Parathyroid adenoma (tissue), 2 donors: Measurements from ENCODE around the gene ARID5A.

Experiments used
- H2AFZ ChIP-seq: fragments of 300-600 bp; sonication (generic); one replicate; pipeline ENCODE4 v1.7.0; 2017; ENCODE audit warnings: antibody characterized with exemption, mild to moderate bottlenecking
- H3K27ac ChIP-seq: fragments of 300-600 bp; sonication (generic); one replicate; pipeline ENCODE4 v1.7.0; 2017
- H3K27me3 ChIP-seq: fragments of 300-600 bp; sonication (generic); one replicate; pipeline ENCODE4 v1.7.0; 2017; ENCODE audit warnings: low read length; ENCODE audit not compliant: control insufficient read depth, insufficient read depth
- H3K36me3 ChIP-seq: fragments of 300-600 bp; sonication (generic); one replicate; pipeline ENCODE4 v1.7.0; 2017; ENCODE audit warnings: low read length; ENCODE audit not compliant: control insufficient read depth, insufficient read depth
- H3K4me1 ChIP-seq: fragments of 300-600 bp; sonication (generic); one replicate; pipeline ENCODE4 v1.7.0; 2017; ENCODE audit warnings: control low read depth
- H3K4me2 ChIP-seq: fragments of 300-600 bp; sonication (generic); one replicate; pipeline ENCODE4 v1.7.0; 2017; ENCODE audit warnings: low read length
- H3K4me3 ChIP-seq: fragments of 300-600 bp; sonication (generic); one replicate; pipeline ENCODE4 v1.7.0; 2017; ENCODE audit warnings: low read depth, low read length
- H3K79me2 ChIP-seq: fragments of 300-600 bp; sonication (generic); one replicate; pipeline ENCODE4 v1.7.0; 2017; ENCODE audit warnings: control low read depth
- H3K9ac ChIP-seq: fragments of 300-600 bp; sonication (generic); one replicate; pipeline ENCODE4 v1.7.0; 2017; ENCODE audit warnings: mild to moderate bottlenecking
- H3K9me3 ChIP-seq: fragments of 300-600 bp; sonication (generic); one replicate; pipeline ENCODE4 v1.7.0; 2017; ENCODE audit warnings: low read length; ENCODE audit not compliant: control insufficient read depth
- CTCF ChIP-seq: fragments of 300-600 bp; sonication (generic); IDR thresholded peaks from one replicate; pipeline ENCODE4 v1.7.0; 2017; ENCODE audit warnings: antibody characterized with exemption, mild to moderate bottlenecking
- donor health status: primary hyperparathyroidism.

Gene ARID5A

GRCh38 chr2:96509847-96510230 lies 26.7 kb upstream of the ARID5A start:
- no peaks in the 10 kb centered on the region for H3K27me3 ChIP-seq
- H3K4me2 ChIP-seq, result no peak overlapping the region
- H3K79me2 ChIP-seq, result no peaks in the 10 kb centered on the region
- H3K27ac ChIP-seq, result no peak overlapping the region
- H3K36me3 ChIP-seq, result no peaks in the 10 kb centered on the region
- peaks cover 6% of the 10 kb centered on the region for H3K4me1 ChIP-seq
- no peak for TF ChIP-seq CTCF
- H2AFZ ChIP-seq, result peak overlapping the region; percentile 77
- no peak overlapping the region for H3K4me3 ChIP-seq
- no peaks in the 10 kb centered on the region for H3K9me3 ChIP-seq
- no peak overlapping the region for H3K9ac ChIP-seq

- Histone ChIP-seq H3K27ac (no peak overlapping the region), H3K9ac (no peak overlapping the region), H3K4me1 (peaks cover 6% of the 10 kb centered on the region), H3K79me2 (no peaks in the 10 kb centered on the region), H3K4me2 (no peak overlapping the region), H3K27me3 (no peaks in the 10 kb centered on the region), H3K4me3 (no peak overlapping the region), H3K36me3 (no peaks in the 10 kb centered on the region), H3K9me3 (no peaks in the 10 kb centered on the region), H2AFZ (no peak overlapping the region)
- no peak for TF ChIP-seq CTCF
Observed at GRCh38 chr2:96510931-96511595, 25.5 kb upstream of the ARID5A start.

- Histone ChIP-seq H2AFZ (no peak overlapping the region), H3K4me3 (no peak overlapping the region), H3K27me3 (no peaks in the 10 kb centered on the region), H3K27ac (no peak overlapping the region), H3K4me1 (peaks cover 6% of the 10 kb centered on the region), H3K9ac (no peak overlapping the region), H3K36me3 (no peaks in the 10 kb centered on the region), H3K79me2 (no peaks in the 10 kb centered on the region), H3K9me3 (no peaks in the 10 kb centered on the region), H3K4me2 (no peak overlapping the region)
- no peak for TF ChIP-seq CTCF
Observed at GRCh38 chr2:96511851-96512250, 24.7 kb upstream of the ARID5A start.

- Histone ChIP-seq H3K4me3 (no peak overlapping the region), H3K4me1 (peaks cover 6% of the 10 kb centered on the region), H3K4me2 (no peak overlapping the region), H3K36me3 (no peaks in the 10 kb centered on the region), H2AFZ (no peak overlapping the region), H3K79me2 (no peaks in the 10 kb centered on the region), H3K9ac (no peak overlapping the region), H3K27ac (no peak overlapping the region), H3K9me3 (no peaks in the 10 kb centered on the region), H3K27me3 (no peaks in the 10 kb centered on the region)
- no peak for TF ChIP-seq CTCF
Observed at GRCh38 chr2:96512341-96512740, 24.2 kb upstream of the ARID5A start.

GRCh38 chr2:96514521-96514920 lies 22.0 kb upstream of the ARID5A start:
- Histone ChIP-seq H3K27me3 (no peaks in the 10 kb centered on the region), H3K36me3 (no peaks in the 10 kb centered on the region), H3K9me3 (no peaks in the 10 kb centered on the region), H3K4me1 (peaks cover 2% of the 10 kb centered on the region), H3K79me2 (no peaks in the 10 kb centered on the region), H3K9ac (no peak overlapping the region), H3K4me2 (no peak overlapping the region), H2AFZ (no peak overlapping the region), H3K27ac (no peak overlapping the region), H3K4me3 (no peak overlapping the region)
- TF ChIP-seq CTCF, result no peak
